Superior temporal gyrus (tissue), 1 donor: Measurements from ENCODE around the gene CXADR.
A peak's percentile ranks its signal among the peaks of the same experiment; 100 is the strongest.
"Not testable (repeated sequence)": the region's sequence is repeated elsewhere in the genome, so short reads cannot be mapped to it uniquely, and the experiment has no call there.

Experiments
- DNase-seq: peaks from one replicate; pipeline ENCODE4 v3.0.0-alpha.2; 2016; ENCODE audit errors: extremely low spot score

The CXADR gene

DNA sequence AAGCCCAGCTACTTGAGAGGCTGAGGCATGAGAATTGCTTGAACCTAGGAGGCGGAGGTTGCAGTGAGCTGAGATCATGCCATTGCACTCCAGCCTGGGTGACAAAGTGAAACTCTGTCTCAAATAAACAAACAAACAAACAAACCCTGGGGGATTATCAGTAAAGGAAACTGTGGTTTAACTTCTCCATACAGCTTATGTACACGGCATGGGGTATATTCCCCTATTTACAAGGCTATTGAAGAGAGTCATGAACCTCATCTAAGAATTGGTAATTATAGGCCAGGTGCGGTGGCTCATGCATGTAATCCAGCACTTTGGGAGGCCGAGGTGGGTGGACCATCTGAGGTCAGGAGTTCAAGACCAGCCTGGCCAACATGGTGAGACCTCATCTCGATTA is 9.9 kb upstream of the CXADR start:
- DNase-seq: not testable (repeated sequence)

- DNase-seq: no peak
Measured at GRCh38 chr21:17506951-17507350, 5.9 kb upstream of the CXADR start.

DNA sequence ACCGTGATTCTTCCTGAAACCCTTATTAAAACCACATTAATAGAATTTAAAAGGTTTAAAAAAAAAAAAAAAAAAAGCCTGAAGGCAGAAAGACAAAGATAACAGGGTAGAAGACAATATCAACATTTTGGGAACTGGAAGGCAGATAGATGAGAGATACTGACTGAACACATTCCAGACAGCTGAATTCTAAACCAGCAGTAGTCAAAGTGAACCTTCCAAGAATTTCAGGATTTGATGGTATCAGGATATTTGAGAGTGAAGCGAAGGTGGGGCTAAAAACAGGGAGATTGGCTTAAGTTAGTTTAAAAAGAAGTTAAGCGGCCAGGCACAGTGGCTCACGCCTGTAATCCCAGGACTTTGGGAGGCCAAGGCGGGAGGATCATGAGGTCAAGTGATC is 5.3 kb upstream of the CXADR start:
- DNase-seq: no peak

DNA sequence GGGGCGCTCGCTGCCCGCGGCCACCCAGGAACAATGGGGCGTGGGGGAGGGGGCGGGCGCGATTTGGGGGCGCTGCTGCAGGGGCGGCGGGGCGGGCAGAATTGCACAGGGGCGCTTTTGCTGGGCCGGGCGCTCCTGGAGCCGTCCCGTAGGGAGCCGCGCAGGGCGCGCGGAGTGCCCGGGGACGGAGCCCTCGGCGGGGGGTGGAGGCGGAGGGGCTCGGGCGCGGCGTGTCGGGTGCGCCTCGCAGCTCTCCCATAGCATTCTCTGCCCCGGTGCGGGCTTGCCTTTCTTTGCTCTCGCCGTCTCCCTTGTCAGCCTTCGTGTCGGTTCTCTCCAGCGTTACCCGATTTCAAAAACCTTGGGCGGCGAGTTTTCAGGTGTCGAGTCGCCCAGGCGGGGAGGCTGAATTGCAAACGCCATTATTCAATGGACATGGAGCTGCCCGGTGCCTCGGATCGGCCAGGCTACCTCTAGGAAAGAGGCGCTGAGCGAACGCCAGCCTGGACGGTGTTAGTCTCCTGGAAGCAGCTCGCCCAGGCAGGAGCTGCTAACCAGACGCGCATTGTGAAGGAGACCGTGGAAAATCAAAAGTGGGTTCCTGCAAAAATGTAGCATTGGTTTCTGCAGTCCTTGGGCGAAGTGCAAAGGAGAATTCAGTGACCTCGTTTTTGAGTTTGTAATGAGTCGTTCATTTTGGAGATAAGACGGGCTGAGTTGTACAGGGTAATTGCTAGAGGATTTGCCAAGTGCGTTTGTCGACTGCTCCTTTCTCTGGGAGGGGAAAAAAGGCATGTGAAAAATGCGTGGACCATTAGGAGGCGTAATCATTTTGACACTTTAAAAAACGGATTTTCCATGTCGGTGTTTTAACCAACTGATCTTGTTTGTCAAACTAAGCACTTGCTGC is 626 bp downstream of the CXADR start:
- DNase-seq: peak; percentile 77

DNA sequence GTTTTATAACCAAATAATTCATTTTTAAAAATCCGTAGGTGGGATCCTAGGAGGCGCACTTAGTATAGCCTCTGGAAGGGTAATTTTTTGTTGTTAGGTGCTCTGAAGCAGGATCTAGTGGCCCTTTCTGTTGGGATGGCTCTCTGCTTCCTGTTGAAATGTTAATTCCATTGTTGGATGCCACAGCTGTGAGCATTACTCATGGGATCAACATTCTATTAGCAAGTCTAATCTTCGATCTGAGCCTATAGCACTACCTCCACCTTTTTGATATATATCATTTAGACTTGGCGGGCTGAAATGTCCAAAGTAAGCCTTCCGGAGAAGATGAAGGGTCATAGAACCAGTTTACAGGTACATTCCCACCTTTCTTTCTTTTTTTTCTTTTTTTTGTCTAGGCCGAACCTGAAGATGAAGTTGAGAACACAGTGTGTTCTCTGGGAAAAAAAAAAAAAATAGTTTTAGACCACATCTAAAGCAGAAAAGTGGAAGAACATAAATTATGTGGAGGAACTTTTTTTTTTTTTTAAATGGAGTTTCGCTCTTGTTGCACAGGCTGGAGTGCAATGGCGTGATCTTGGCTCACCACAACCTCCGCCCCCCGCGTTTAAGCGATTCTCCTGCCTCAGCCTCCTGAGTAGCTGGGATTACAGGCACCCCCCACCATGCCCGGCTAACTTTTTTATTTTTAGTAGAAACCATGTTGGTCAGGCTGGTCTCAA is 1.4 kb downstream of the CXADR start:
- DNase-seq: no peak

- DNase-seq: not testable (repeated sequence)
Measured at GRCh38 chr21:17517008-17517407, 4.2 kb downstream of the CXADR start.

DNA sequence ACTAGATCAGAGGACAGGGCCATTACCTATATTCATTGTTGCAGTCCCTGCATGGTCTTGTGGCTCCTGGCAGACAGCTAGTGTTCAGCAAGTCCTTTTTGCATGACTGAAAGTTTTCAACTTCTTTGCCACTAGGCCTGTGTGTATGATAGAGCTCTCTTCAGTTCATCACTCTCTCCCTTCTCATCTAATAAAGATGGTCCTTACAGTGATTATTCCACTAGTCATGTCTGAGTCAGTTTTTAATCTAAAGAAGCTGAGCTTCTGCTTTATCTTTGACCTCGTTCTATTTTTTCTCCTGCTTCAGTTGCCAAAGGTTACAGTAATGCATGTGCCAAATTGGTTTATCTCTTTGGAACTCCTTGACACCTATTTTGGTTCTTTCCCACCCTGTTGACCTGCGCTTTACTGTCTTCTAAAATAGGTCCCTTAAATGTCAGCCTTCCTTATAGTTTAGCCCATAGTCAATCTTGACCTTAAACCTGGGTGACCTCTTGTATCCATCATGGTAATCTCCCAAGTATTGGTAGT is 6.4 kb downstream of the CXADR start:
- no peak for DNase-seq

GRCh38 chr21:17519965-17520609 is 7.2 kb downstream of the CXADR start:
- DNase-seq: no peak

- DNase-seq: no peak
Measured at GRCh38 chr21:17523007-17523451, 10.2 kb downstream of the CXADR start.

GRCh38 chr21:17523979-17524494 is 11.2 kb downstream of the CXADR start:
- not testable (repeated sequence) for DNase-seq

DNA sequence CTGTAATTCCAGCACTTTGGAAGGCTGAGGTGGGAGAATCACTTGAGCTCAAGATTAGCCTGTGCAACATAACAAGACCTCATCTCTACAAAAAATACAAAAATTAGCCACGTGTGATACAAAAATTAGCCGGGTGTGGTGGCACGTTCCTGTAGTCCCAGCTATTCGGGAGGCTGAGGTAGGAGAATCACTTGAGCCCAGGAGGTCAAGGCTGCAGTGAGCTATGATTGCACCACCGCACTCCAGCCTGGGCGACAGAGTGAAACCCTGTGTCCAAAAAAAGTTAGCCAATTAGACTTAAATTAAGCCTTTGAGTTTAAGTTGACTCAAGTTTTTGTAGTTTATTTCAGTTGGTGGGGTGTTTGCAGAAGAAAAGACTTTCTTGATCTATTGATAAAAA is 11.8 kb downstream of the CXADR start:
- no peak for DNase-seq

- no peak for DNase-seq
Measured at GRCh38 chr21:17526776-17527175, 13.9 kb downstream of the CXADR start.

- no peak for DNase-seq
Measured at GRCh38 chr21:17527240-17527639, 14.4 kb downstream of the CXADR start.

DNA sequence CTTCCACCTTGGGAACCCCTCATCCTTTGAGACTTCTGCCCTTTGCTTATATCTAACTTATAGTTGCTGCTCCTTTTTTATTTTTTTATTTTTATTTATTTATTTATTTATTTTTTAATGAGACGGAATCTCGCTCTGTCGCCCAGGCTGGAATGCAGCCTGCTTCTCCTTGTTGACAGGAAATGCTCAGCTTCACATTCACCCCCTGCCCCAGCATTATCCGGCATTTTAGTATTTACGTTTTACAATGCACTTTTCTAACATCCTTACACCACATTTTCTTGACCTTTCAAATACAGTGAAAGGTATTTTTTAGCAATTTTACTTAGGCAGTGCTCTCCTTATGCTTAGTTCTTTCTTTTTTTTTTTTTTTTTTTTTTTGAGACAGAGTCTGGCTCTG is 14.9 kb downstream of the CXADR start:
- no peak for DNase-seq

- no peak for DNase-seq
Measured at GRCh38 chr21:17529648-17530047, 16.8 kb downstream of the CXADR start.

DNA sequence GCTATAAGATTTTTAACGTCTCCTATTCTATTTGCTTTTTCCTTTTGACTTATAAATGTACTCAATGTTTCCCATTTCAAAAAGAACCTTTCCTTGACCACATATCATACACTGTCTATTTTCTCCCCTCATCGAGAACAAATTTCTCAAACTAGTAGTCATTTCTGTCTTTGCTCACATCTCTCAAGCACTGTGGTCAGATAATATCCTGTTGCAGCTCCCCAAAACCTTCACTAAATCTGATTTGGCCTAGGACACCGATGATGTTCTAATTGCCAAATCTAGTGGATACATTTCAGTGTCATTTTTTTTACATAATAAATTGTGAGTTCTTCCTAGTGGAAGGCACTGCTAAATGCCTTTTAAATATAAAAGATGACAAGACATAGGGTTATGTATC is 19.4 kb downstream of the CXADR start:
- no peak for DNase-seq

- no peak for DNase-seq
Measured at GRCh38 chr21:17536381-17536780, 23.5 kb downstream of the CXADR start.

- DNase-seq: no peak
Measured at GRCh38 chr21:17537299-17537698, 24.5 kb downstream of the CXADR start.

DNA sequence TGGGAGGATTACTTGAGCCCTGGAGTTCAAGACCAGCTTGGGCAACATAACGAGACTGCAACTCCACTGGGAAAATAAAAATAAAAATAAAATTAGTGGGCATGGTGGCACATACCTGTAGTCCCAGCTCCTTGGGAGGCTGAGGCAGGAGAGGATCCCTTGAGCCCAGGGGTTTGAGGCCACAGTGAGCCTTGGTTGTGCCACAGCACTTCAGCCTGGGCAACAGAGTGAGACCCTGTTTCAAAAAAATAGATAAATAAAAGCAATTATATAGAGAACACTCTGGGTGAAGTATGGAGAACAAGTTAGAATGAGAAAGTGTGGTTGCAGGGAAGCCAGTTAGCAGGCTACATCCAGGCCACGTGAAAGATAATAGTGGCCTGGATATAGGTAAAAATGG is 25.7 kb downstream of the CXADR start:
- no peak for DNase-seq

DNA sequence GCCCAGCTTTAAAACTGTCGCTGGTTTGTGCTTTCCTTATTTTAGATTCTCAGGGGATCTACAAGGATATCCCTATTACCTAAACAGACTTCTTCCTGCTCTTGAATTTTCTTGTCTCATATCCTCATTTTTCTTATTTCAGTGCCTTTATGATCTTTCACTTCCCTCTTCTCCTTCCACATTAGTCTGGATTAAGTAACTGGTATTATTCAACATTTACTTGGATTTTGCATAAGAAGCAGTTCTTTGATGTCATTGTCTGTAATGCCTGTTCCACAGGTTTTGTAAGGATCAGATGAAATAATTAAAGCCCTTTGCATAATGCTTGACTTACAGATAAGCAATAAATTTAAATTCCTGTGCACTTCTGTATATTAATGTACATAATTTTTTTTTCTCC is 26.5 kb downstream of the CXADR start:
- no peak for DNase-seq

GRCh38 chr21:17539743-17540341 is 27.0 kb downstream of the CXADR start:
- DNase-seq: no peak

DNA sequence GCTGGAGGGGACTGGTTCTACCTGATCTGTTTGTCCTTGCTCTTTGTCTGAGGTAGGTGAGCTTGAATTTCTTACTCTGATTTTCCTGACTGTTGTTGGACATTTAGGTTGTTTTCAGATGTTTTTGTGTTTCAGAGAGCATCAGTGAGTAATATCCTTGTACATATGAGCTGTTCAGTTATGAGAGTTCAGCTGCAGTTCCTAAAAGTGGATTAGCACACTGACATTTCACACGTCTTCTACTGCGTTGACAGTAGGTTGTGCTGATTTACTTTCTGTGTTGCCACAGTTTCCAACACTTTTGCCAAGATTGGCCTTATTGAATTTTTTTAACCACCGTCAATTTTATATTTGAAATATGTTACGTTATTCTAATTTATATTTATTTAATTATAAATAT is 27.7 kb downstream of the CXADR start:
- DNase-seq: peak; percentile 44
